ENCODE data around the gene MACROD1. TPM values are rescaled to one million over a fixed set of nuclear protein-coding genes. Genes with fewer than 3 reads are reported as not detected.
"Not testable (repeated sequence)": the region's sequence is repeated elsewhere in the genome, so short reads cannot be mapped to it uniquely, and the experiment has no call there.

MACROD1 gene
- total RNA-seq, 1 donor from 2014 or later = 29.6 TPM

DNA sequence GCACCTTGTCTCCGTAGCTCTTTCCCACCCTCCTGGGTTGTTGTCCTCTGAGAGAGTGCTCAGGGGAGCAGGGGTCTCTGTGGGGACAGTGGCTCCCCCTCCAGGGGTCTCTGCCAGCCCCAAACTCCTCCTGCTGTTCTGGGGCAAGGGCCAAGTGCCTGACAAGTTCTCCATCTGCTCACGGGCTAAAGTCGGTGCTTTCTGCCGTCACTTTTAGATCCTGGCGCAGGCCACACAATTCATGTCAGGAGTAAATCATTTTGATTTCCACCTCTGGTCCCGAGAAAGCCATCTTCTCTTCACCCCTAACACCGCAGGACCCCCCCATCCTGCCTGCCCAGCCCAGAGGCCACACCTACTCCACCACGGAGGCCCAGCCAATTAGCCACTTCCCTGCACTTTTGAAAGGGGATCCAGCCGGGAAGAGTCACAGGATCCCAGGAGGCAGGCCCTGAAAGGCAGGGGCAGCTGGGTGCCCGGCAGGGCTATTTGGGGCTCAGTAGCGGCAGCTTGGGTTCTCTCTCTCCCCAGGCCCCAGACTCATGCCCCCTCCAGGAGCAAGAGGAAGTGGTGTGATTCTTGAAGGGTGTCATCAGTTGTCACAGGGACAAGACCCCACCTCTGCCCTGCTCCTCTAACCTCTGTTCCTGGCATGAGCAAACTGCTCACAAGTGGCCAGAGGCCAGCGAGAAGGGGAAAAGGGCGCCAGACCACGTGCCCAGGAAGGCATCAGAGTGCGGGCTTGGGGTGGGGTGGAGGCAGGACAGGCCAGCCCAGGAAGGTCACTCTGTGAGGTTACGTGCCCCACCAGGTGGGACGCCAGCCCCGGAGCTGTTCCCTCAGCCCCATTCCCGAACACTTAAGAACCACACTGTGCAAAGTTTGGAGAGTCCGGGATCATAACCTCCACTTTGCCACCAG, 1.3 kb downstream of the MACROD1 start:
- Mint-ChIP-seq H3K9me3 (ENCODE audit: unreplicated experiment) (no peaks in the 10 kb centered on the region), H3K27me3 (ENCODE audit: unreplicated experiment) (no peaks in the 10 kb centered on the region), H3K27ac (ENCODE audit: unreplicated experiment) (peak overlapping the region; percentile 10), H3K4me3 (ENCODE audit: unreplicated experiment) (peak overlapping the region; percentile 64), H3K4me1 (ENCODE audit: unreplicated experiment) (peaks cover 14% of the 10 kb centered on the region), H3K36me3 (ENCODE audit: unreplicated experiment) (no peaks in the 10 kb centered on the region)
- TF ChIP-seq, protein P1, sequence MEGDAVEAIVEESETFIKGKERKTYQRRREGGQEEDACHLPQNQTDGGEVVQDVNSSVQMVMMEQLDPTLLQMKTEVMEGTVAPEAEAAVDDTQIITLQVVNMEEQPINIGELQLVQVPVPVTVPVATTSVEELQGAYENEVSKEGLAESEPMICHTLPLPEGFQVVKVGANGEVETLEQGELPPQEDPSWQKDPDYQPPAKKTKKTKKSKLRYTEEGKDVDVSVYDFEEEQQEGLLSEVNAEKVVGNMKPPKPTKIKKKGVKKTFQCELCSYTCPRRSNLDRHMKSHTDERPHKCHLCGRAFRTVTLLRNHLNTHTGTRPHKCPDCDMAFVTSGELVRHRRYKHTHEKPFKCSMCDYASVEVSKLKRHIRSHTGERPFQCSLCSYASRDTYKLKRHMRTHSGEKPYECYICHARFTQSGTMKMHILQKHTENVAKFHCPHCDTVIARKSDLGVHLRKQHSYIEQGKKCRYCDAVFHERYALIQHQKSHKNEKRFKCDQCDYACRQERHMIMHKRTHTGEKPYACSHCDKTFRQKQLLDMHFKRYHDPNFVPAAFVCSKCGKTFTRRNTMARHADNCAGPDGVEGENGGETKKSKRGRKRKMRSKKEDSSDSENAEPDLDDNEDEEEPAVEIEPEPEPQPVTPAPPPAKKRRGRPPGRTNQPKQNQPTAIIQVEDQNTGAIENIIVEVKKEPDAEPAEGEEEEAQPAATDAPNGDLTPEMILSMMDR (IDR thresholded peaks at IDR 0.05) = no peak
- DNase-seq (ENCODE audit: extremely low spot score, unreplicated experiment) = no peak

DNA sequence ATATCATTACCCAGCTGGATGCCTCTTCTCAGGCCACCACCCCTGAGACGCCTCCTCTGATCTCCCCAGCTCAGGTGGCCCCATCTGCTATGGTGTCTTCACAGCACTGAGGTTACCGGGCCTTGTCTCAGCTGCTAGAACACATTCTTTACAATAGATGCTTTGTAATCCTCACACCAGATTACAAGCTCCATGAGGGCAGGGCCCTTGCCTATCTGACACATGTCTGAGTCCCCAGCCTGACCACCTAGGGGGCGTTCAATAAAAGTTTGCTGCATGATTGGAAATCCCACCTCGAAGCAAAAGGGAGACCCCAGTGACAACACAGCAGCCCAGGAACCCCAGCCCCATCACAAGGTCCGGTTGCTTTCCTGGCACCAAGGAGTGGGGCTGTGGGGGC, 2.0 kb downstream of the MACROD1 start:
- no peaks in the 10 kb centered on the region for H3K27me3 Mint-ChIP-seq (ENCODE audit: unreplicated experiment)
- no peaks in the 10 kb centered on the region for H3K9me3 Mint-ChIP-seq (ENCODE audit: unreplicated experiment)
- TF ChIP-seq, protein P1 (IDR thresholded peaks at IDR 0.05) = no peak
- peaks cover 14% of the 10 kb centered on the region for H3K4me1 Mint-ChIP-seq (ENCODE audit: unreplicated experiment)
- no peak for DNase-seq (ENCODE audit: extremely low spot score, unreplicated experiment)
- no peaks in the 10 kb centered on the region for H3K36me3 Mint-ChIP-seq (ENCODE audit: unreplicated experiment)
- H3K27ac Mint-ChIP-seq (ENCODE audit: unreplicated experiment) = no peak overlapping the region
- no peak overlapping the region for H3K4me3 Mint-ChIP-seq (ENCODE audit: unreplicated experiment)

DNA sequence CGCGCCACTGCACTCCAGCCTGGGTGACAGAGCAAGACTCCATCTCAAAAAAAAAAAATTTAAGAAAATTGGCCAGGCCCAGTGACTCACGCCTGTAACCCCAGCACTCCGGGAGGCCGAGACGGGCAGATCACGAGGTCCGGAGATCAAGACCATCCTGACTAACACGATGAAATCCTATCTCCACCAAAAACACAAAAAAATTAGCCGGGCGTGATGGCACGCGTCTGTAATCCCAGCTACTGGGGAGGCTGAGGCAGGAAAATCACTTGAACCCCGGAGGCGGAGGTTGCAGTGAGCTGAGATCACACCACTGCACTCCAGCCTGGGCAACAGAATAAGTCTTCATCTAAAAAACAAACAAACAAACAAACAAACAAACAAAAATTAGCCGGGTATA, 3.1 kb downstream of the MACROD1 start:
- H3K9me3 Mint-ChIP-seq (ENCODE audit: unreplicated experiment); H3K27me3 Mint-ChIP-seq (ENCODE audit: unreplicated experiment); DNase-seq (ENCODE audit: extremely low spot score, unreplicated experiment); H3K36me3 Mint-ChIP-seq (ENCODE audit: unreplicated experiment); H3K4me3 Mint-ChIP-seq (ENCODE audit: unreplicated experiment); H3K27ac Mint-ChIP-seq (ENCODE audit: unreplicated experiment): not testable (repeated sequence)
- peaks cover 14% of the 10 kb centered on the region for H3K4me1 Mint-ChIP-seq (ENCODE audit: unreplicated experiment)

DNA sequence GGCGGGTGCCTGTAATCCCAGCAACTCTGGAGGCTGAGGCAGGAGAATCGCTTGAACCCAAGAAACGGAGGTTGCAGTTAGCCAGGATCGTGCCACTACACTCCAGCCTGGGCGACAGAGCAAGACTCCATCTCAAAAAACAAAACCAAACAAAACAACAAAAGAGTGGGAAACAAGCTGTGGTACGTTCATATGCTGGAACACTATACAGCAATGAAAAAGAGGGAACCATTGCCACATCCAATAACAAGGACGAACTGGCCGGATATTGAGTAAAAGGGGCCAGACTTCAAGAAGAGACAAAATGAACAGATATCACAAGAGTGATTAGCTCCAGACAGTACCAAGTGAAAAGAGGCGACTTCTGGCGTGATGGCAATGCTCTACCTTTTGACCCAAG, 4.9 kb downstream of the MACROD1 start:
- H3K4me1 Mint-ChIP-seq (ENCODE audit: unreplicated experiment) = peaks cover 7% of the 10 kb centered on the region
- no peak overlapping the region for H3K27ac Mint-ChIP-seq (ENCODE audit: unreplicated experiment)
- H3K9me3 Mint-ChIP-seq (ENCODE audit: unreplicated experiment) = no peaks in the 10 kb centered on the region
- DNase-seq (ENCODE audit: extremely low spot score, unreplicated experiment) = no peak
- H3K27me3 Mint-ChIP-seq (ENCODE audit: unreplicated experiment) = no peaks in the 10 kb centered on the region
- TF ChIP-seq, protein P1 (IDR thresholded peaks at IDR 0.05) = no peak
- no peak overlapping the region for H3K4me3 Mint-ChIP-seq (ENCODE audit: unreplicated experiment)
- H3K36me3 Mint-ChIP-seq (ENCODE audit: unreplicated experiment) = no peaks in the 10 kb centered on the region

DNA sequence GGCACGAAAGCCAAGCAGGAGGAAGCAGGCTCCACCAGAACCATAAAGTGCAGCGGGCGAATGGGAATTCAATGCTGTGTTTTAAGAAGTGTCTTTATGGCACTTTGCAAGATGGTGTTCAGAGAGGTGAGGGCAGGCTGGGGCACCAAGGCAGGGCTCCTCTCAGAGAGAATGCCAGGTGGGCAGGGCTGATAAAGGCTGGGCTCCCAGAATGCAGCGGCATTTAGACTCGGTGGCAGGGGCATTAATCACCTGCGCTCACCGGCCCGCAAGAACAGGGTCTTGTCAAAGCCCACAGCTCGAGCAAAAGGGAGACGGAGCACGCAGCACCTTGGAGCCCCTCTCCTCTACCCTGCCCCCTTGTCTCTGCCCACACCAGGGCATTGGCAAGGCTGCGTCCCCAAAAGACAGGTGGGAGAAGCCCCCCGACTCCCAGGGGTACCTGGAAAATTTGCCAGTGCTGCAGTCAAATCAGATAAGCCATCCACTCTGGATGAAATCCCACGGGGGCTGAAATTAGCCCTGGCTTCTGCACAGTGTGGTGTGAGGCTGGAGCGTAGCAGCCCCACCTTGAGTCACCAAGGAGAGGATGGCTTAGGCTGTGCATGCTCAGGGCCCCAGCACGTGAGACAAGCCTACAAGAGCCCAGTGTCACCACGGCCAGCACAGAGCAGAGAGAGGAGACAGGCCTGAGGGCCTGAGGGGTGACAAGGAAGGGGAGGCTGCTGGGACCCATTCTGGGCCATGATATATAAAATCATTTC, 8.1 kb downstream of the MACROD1 start:
- Mint-ChIP-seq H3K4me1 (ENCODE audit: unreplicated experiment) (peaks cover 10% of the 10 kb centered on the region), H3K36me3 (ENCODE audit: unreplicated experiment) (no peaks in the 10 kb centered on the region), H3K9me3 (ENCODE audit: unreplicated experiment) (no peaks in the 10 kb centered on the region), H3K27ac (ENCODE audit: unreplicated experiment) (no peak overlapping the region), H3K4me3 (ENCODE audit: unreplicated experiment) (no peak overlapping the region), H3K27me3 (ENCODE audit: unreplicated experiment) (peaks cover 2% of the 10 kb centered on the region)
- DNase-seq (ENCODE audit: extremely low spot score, unreplicated experiment) = no peak
- TF ChIP-seq, protein P1 (IDR thresholded peaks at IDR 0.05) = no peak

Data from osteocyte (in vitro differentiated cells).